GM12878 (cell line): ENCODE data around the gene ZCRB1. TPM values are rescaled to one million over a fixed set of nuclear protein-coding genes. Genes with fewer than 3 reads are reported as not detected.

Experiments used
- ATAC-seq: fragments of 200-7000 bp; cut with Tn5 transposase; 3 replicates; pipeline ENCODE4 v1.9.1; 2020; ENCODE audit warnings: mild to moderate bottlenecking, moderate library complexity
- BruUV-seq: library from RNA; stranded (reverse); fragments of 400-500 nt; replicated peaks from 2 replicates; lab custom pipeline; 2021; lab: Mats Ljungman, UMichigan
- CTCF ChIA-PET: fragments of 300-600 bp; sonication (Branson Sonifier 250); formaldehyde crosslinking; extraction: SDS; loops from one replicate; lab custom pipeline; 2021; ENCODE audit warnings: inconsistent platforms; lab: Yijun Ruan, JAX
- POLR2A ChIA-PET: fragments of 350-600 bp; formaldehyde crosslinking; extraction: SDS; loops from one replicate; lab custom pipeline; 2021; ENCODE audit warnings: inconsistent platforms; lab: Charles Lee
- RAD21 ChIA-PET: fragments of 300-600 bp; sonication (Branson Sonifier 250); formaldehyde crosslinking; loops from one replicate; lab custom pipeline; 2023; ENCODE audit warnings: antibody characterized with exemption; ENCODE audit not compliant: unreplicated experiment; lab: Charles Lee
- SMC1A ChIA-PET: fragments of 300-600 bp; sonication (Branson Sonifier 250); formaldehyde crosslinking; loops from one replicate; lab custom pipeline; 2023; ENCODE audit not compliant: unreplicated experiment, uncharacterized antibody; lab: Charles Lee
- DNase-seq: peaks from one replicate; pipeline ENCODE4 v3.0.0-alpha.2; 2011; ENCODE audit warnings: low read depth, low spot score
- FAIRE-seq: peaks from 3 replicates; lab custom pipeline; 2011; peaks lifted over from hg19 to GRCh38; lab: Jason Lieb, UNC
- H2AFZ ChIP-seq: 2 replicates; pipeline ENCODE4 v1.6.0; 2011; ENCODE audit warnings: low read depth, low read length, control low read depth; ENCODE audit not compliant: control insufficient read depth
- H3K27ac ChIP-seq: 2 replicates; pipeline ENCODE4 v1.5.1; 2011; ENCODE audit warnings: control low read depth; ENCODE audit not compliant: control insufficient read depth, insufficient read depth
- H3K27me3 ChIP-seq, 2 experiments: replicated peaks in 1 of 2; 2 replicates each; pipeline versions ENCODE4 v1.6.0 to v1.6.1; 2011; ENCODE audit warnings: low read length in 1 of 2; ENCODE audit not compliant: control insufficient read depth in 2 of 2, insufficient read depth in 2 of 2
- H3K36me3 ChIP-seq, 2 experiments: 2 replicates each; pipeline ENCODE4 v1.5.1; 2011; ENCODE audit warnings: low read length in 1 of 2; ENCODE audit not compliant: control insufficient read depth in 2 of 2, insufficient read depth in 2 of 2
- H3K4me1 ChIP-seq: 2 replicates; pipeline ENCODE4 v1.6.1; 2011; ENCODE audit warnings: mild to moderate bottlenecking, low read length, moderate library complexity, mixed read lengths; ENCODE audit not compliant: control insufficient read depth, insufficient read depth
- H3K4me2 ChIP-seq: 2 replicates; pipeline ENCODE4 v1.6.0; 2011; ENCODE audit warnings: control low read depth; ENCODE audit not compliant: control insufficient read depth, insufficient read depth
- H3K4me3 ChIP-seq: fragments of 200-600 bp; sonication (generic); 2 replicates; pipeline ENCODE4 v1.5.1; 2016
- H3K79me2 ChIP-seq: 2 replicates; pipeline ENCODE4 v1.6.0; 2011; ENCODE audit warnings: low read length; ENCODE audit not compliant: control insufficient read depth, insufficient read depth
- H3K9ac ChIP-seq: 2 replicates; pipeline ENCODE4 v1.8.0; 2011; ENCODE audit warnings: low read length, control low read depth, mixed read lengths; ENCODE audit not compliant: control insufficient read depth, insufficient read depth
- H3K9me3 ChIP-seq: replicated peaks from 3 replicates; pipeline ENCODE4 v1.5.1; 2011; ENCODE audit warnings: mild to moderate bottlenecking, low read length; ENCODE audit not compliant: control insufficient read depth, insufficient read depth
- H4K20me1 ChIP-seq: 2 replicates; pipeline ENCODE4 v1.6.0; 2011; ENCODE audit not compliant: control insufficient read depth, insufficient read depth
- BACH1 ChIP-seq: fragments of 450-650 bp; IDR thresholded peaks from 2 replicates; pipeline ENCODE4 v1.6.1; 2017; ENCODE audit warnings: mild to moderate bottlenecking, borderline replicate concordance
- CEBPB ChIP-seq, 2 experiments: fragments of 150-350 bp in 1 of 2; IDR thresholded peaks; 2 replicates each; pipeline ENCODE4 v1.6.1; 2012 to 2014; ENCODE audit warnings: low read depth in 2 of 2, low read length in 2 of 2, borderline replicate concordance in 1 of 2, inconsistent platforms in 1 of 2
- CHD1 ChIP-seq: IDR thresholded peaks from 2 replicates; pipeline ENCODE4 v1.6.1; 2012; ENCODE audit warnings: low read depth, low read length, improper control_type of control experiment
- E2F4 ChIP-seq: IDR thresholded peaks from 2 replicates; pipeline ENCODE4 v1.6.1; 2012; ENCODE audit warnings: low read depth, low read length, improper control_type of control experiment
- NFIC ChIP-seq: IDR thresholded peaks from 2 replicates; pipeline ENCODE4 v1.6.1; 2012; ENCODE audit warnings: low read depth, mild to moderate bottlenecking, inconsistent platforms, low read length, moderate library complexity
- PML ChIP-seq: IDR thresholded peaks from 2 replicates; pipeline ENCODE4 v1.6.1; 2012; ENCODE audit warnings: low read length, inconsistent platforms
- REST ChIP-seq: IDR thresholded peaks from 2 replicates; pipeline ENCODE4 v1.6.1; 2012; ENCODE audit warnings: mild to moderate bottlenecking, low read depth, low read length
- SIX5 ChIP-seq: IDR thresholded peaks from 2 replicates; pipeline ENCODE4 v1.6.1; 2011; ENCODE audit warnings: mild to moderate bottlenecking, low read depth, low read length, moderate library complexity; ENCODE audit not compliant: severe bottlenecking
- SKIL ChIP-seq: fragments of 450-650 bp; IDR thresholded peaks from 2 replicates; pipeline ENCODE4 v1.6.1; 2017; ENCODE audit warnings: mild to moderate bottlenecking, low read depth, inconsistent platforms; ENCODE audit not compliant: poor library complexity, severe bottlenecking
- SMAD5 ChIP-seq: IDR thresholded peaks from 2 replicates; pipeline ENCODE4 v1.6.1; 2016; ENCODE audit warnings: antibody characterized with exemption, low read depth
- SP1 ChIP-seq: IDR thresholded peaks from one replicate; pipeline ENCODE4 v1.6.1; 2011; ENCODE audit warnings: low read depth, low read length
- TAF1 ChIP-seq: IDR thresholded peaks from 2 replicates; pipeline ENCODE4 v1.6.1; 2011; ENCODE audit warnings: mild to moderate bottlenecking, low read depth, low read length, borderline replicate concordance
- TARDBP ChIP-seq: IDR thresholded peaks from 2 replicates; pipeline ENCODE4 v1.6.1; 2016; ENCODE audit warnings: borderline replicate concordance
- ZNF687 ChIP-seq: fragments of 450-650 bp; IDR thresholded peaks from 2 replicates; pipeline ENCODE4 v1.6.1; 2017; ENCODE audit warnings: mild to moderate bottlenecking, moderate library complexity
- WGBS: methylation state at CpG from one replicate; pipeline ENCODE4 v1.1.6; 2016; ENCODE audit warnings: low lambda C conversion rate; ENCODE audit not compliant: insufficient replicate concordance, insufficient coverage; ENCODE audit errors: missing lambda C conversion rate; 5-methylcytosine and 5-hydroxymethylcytosine counted together
- in situ Hi-C: fragments of 300-500 bp; cut with MboI; formaldehyde crosslinking; loops from 9 replicates; pipeline ENCODE4 v1.14.3; 2018; ENCODE audit warnings: mixed read lengths
- intact Hi-C: fragments of 100-400 bp; cut with micrococcal nuclease; formaldehyde crosslinking; loops from one replicate; pipeline ENCODE4 v1.14.2; 2022; ENCODE audit not compliant: unreplicated experiment
- polyA plus RNA-seq, 11 experiments: library from polyadenylated mRNA; depleted of rRNA in 4 of 11; unstranded in 6 of 11; stranded (reverse) in 5 of 11; fragments of >200 nt; fragmentation: Nextera tagmentation in 4 of 11; fragmentation: Illumina TruSeq in 1 of 11; extraction: Ambion mirVana in 4 of 11; extraction: Trizol in 1 of 11; gene quantifications; 1 replicate in 1 of 11; 2 replicates in 10 of 11; pipeline versions ENCODE4 v1.2.1 to v1.2.3, GENCODE V29; 2011 to 2016; ENCODE audit warnings: inconsistent platforms in 2 of 11, missing spikeins in 2 of 11, low read depth in 1 of 11
- total RNA-seq, 4 experiments: library from RNA; depleted of rRNA in 3 of 4; stranded (reverse); fragments of >200 nt in 3 of 4; fragmentation: Illumina TruSeq in 1 of 4; extraction: Trizol in 1 of 4; gene quantifications; 2 replicates each; pipeline versions ENCODE4 v1.2.1 to v1.2.3, GENCODE V29; 2013 to 2021

The ZCRB1 gene
- total and polyA plus RNA-seq, 10 of the 15 experiments (the other 5 are each of a cell fraction or from before 2014, with no cell fraction given) = 43.3 to 178 (median 88.6) TPM

GRCh38 chr12:42266579-42267230 lies 59.2 kb downstream of the ZCRB1 start:
- Histone ChIP-seq H2AFZ (no peak overlapping the region), H3K9ac (no peak overlapping the region), H4K20me1 (no peaks in the 10 kb centered on the region), H3K27me3 (no peaks in the 10 kb centered on the region), H3K27ac (no peak overlapping the region), H3K36me3 (no peaks in the 10 kb centered on the region), H3K4me2 (no peak overlapping the region), H3K4me1 (no peaks in the 10 kb centered on the region), H3K4me3 (no peak overlapping the region), H3K9me3 (no peaks in the 10 kb centered on the region), H3K79me2 (no peaks in the 10 kb centered on the region)
- SMC1A ChIA-PET = no interaction called here
- in situ Hi-C loops = no loop called here
- CTCF ChIA-PET = no interaction called here
- ATAC-seq (no peak), DNase-seq (no peak), FAIRE-seq (no peak)
- 70% methylated on average over 17 of the region's 17 CpGs for WGBS
- RAD21 ChIA-PET = no interaction called here
- POLR2A ChIA-PET = no interaction called here
- intact Hi-C loops = no loop called here
- TF ChIP-seq SIX5 (no peak), ZNF687 (no peak), PML (no peak), CHD1 (no peak), TARDBP (no peak), REST (no peak), SMAD5 (no peak), TAF1 (no peak), NFIC (no peak), BACH1 (no peak), SP1 (no peak), E2F4 (no peak), SKIL (no peak), CEBPB (IDR thresholded peaks at IDR 0.05; ENCODE audit: borderline replicate concordance in 1 of 2, low read depth in 2 of 2, low read length in 2 of 2) (no peak)
- BruUV-seq = no TSS peak
